ENCODE results near the gene PIPOX.

DNA sequence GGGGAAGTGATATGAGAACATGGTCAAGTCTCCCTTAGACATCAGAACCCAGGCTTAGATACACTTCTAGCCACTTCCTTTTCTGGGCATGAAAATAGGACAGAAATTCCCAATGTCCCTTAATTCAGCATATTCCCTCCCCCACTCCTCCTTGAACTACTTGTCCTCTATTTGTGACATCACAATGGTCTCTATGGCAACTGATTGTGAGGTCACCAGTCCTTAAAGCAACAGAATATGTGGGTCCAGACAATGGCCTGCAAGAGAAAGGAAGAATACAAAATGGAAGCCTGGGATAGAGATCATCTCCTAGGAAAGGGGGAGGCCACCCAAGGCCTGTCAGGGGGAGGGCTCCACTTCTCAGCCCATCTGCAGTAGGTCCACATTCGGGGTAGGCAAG lies 30.4 kb upstream of the PIPOX start:
- TF ChIP-seq, protein P1, sequence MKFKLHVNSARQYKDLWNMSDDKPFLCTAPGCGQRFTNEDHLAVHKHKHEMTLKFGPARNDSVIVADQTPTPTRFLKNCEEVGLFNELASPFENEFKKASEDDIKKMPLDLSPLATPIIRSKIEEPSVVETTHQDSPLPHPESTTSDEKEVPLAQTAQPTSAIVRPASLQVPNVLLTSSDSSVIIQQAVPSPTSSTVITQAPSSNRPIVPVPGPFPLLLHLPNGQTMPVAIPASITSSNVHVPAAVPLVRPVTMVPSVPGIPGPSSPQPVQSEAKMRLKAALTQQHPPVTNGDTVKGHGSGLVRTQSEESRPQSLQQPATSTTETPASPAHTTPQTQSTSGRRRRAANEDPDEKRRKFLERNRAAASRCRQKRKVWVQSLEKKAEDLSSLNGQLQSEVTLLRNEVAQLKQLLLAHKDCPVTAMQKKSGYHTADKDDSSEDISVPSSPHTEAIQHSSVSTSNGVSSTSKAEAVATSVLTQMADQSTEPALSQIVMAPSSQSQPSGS (CRISPR knock-in tag; IDR thresholded peaks at IDR 0.05): no peak
- TF ChIP-seq ZNF766 (CRISPR knock-in tag; conservative IDR thresholded peaks at IDR 0.05) (no peak), HNRNPLL (IDR thresholded peaks at IDR 0.05; ENCODE audit: low read depth, low read length, poor library complexity, severe bottlenecking) (no peak)

Data from K562 (cell line).